Measurements from ENCODE around the gene RNF186.

DNA sequence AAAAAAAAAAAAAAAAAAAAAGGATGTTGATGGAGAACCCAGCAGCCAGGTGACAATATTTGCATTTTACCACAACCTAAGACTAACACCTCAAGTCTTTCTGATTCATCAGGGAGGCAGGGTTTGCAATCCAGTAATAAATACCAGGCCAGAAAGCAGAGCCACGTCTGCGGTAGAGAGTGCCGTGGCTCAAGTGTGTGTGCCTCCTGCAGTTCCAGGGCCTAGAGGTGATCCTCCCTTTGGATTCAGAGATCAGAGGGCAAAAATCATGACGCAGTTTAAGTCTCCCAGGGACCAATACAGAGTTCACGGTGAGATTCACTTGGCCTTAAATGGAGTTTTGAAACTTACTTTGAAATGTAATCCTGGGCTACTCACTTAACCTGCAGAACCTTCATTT, 50.2 kb downstream of the RNF186 start:
- TF ChIP-seq, protein P1, sequence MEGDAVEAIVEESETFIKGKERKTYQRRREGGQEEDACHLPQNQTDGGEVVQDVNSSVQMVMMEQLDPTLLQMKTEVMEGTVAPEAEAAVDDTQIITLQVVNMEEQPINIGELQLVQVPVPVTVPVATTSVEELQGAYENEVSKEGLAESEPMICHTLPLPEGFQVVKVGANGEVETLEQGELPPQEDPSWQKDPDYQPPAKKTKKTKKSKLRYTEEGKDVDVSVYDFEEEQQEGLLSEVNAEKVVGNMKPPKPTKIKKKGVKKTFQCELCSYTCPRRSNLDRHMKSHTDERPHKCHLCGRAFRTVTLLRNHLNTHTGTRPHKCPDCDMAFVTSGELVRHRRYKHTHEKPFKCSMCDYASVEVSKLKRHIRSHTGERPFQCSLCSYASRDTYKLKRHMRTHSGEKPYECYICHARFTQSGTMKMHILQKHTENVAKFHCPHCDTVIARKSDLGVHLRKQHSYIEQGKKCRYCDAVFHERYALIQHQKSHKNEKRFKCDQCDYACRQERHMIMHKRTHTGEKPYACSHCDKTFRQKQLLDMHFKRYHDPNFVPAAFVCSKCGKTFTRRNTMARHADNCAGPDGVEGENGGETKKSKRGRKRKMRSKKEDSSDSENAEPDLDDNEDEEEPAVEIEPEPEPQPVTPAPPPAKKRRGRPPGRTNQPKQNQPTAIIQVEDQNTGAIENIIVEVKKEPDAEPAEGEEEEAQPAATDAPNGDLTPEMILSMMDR (IDR thresholded peaks at IDR 0.05 in 4 of 5, conservative IDR thresholded peaks at IDR 0.05 in 1 of 5): no peak
- TF ChIP-seq POLR2A (IDR thresholded peaks at IDR 0.05): no peak

All from gastrocnemius medialis (tissue), 4 donors.